Activated CD4-positive, alpha-beta memory T cell treated with anti-CD3 and anti-CD28 coated beads, Interleukin-2, amount 10 ng/mL, durations not matched to agents 7 days and 5 days (primary cell): ENCODE data around the gene LYVE1. TPM values are rescaled to one million over a fixed set of nuclear protein-coding genes. Genes with fewer than 3 reads are reported as not detected.

Source experiments
- CTCF ChIA-PET: fragments of 350-600 bp; sonication (Branson Sonifier 250); formaldehyde crosslinking; loops from one replicate; lab custom pipeline; 2021; ENCODE audit warnings: antibody characterized with exemption, inconsistent platforms; lab: Charles Lee
- POLR2A ChIA-PET: fragments of 350-600 bp; sonication (Branson Sonifier 250); formaldehyde crosslinking; loops from one replicate; lab custom pipeline; 2021; ENCODE audit warnings: antibody characterized with exemption; lab: Charles Lee
- DNase-seq: peaks from one replicate; pipeline ENCODE4 v3.0.0-alpha.2; 2020
- H3K27ac Mint-ChIP-seq: one replicate; pipeline ENCODE4 v1.8.0; 2021; ENCODE audit warnings: mild to moderate bottlenecking, mixed read lengths
- H3K27me3 Mint-ChIP-seq: one replicate; pipeline ENCODE4 v1.8.0; 2021; ENCODE audit warnings: mixed read lengths
- H3K36me3 Mint-ChIP-seq: one replicate; pipeline ENCODE4 v1.8.0; 2021; ENCODE audit warnings: low read depth, mixed read lengths
- H3K4me1 Mint-ChIP-seq: one replicate; pipeline ENCODE4 v1.8.0; 2021; ENCODE audit warnings: mixed read lengths
- H3K4me3 Mint-ChIP-seq: one replicate; pipeline ENCODE4 v1.8.0; 2021; ENCODE audit warnings: mild to moderate bottlenecking, mixed read lengths
- H3K9me3 Mint-ChIP-seq: one replicate; pipeline ENCODE4 v1.8.0; 2021; ENCODE audit warnings: mixed read lengths
- total RNA-seq, 2 experiments: library from RNA; stranded (reverse); gene quantifications; one replicate each; pipeline ENCODE4 v1.2.3, GENCODE V29; 2021

LYVE1 gene
- total RNA-seq, 2 experiments from 2014 or later, result not detected

- Mint-ChIP-seq H3K4me1 (no peaks in the 10 kb centered on the region), H3K27ac (no peak overlapping the region), H3K36me3 (no peaks in the 10 kb centered on the region), H3K4me3 (no peak overlapping the region), H3K9me3 (no peaks in the 10 kb centered on the region), H3K27me3 (peaks cover 10% of the 10 kb centered on the region)
- ChIA-PET CTCF (interaction anchor here (1.3 to 1.6 kb wide), 2 partner anchors 25 to 89 kb away, joined by 3 to 4 read pairs; partner anchors contain the start of gene RNF141), POLR2A (no interaction called here)
- DNase-seq, result no peak
These were observed 2.1 kb downstream of the LYVE1 start for GRCh38 chr11:10566257-10566957.

GRCh38 chr11:10565493-10565892 lies 3.0 kb downstream of the LYVE1 start:
- Mint-ChIP-seq H3K27ac (no peak overlapping the region), H3K36me3 (no peaks in the 10 kb centered on the region), H3K9me3 (no peaks in the 10 kb centered on the region), H3K4me1 (no peaks in the 10 kb centered on the region), H3K4me3 (no peak overlapping the region), H3K27me3 (peaks cover 6% of the 10 kb centered on the region)
- ChIA-PET CTCF (interaction anchor here (1.0 to 1.6 kb wide), 2 partner anchors 24 to 29 kb away, joined by 5 to 6 read pairs; partner anchors contain the start of gene RNF141), POLR2A (interaction anchor here (1.0 kb wide), 1 partner anchor 16 kb away, joined by 3 read pairs; no protein-coding TSS in a partner anchor)
- DNase-seq, result no peak

GRCh38 chr11:10564696-10565318 lies 3.7 kb downstream of the LYVE1 start:
- CTCF ChIA-PET, result interaction anchor here (0.7 to 1.6 kb wide), 3 partner anchors 23 to 89 kb away, joined by 3 to 6 read pairs (median 5); partner anchors contain the start of gene RNF141
- no peak for DNase-seq
- H3K27me3 Mint-ChIP-seq, result peaks cover 6% of the 10 kb centered on the region

GRCh38 chr11:10564030-10564429 lies 4.4 kb downstream of the LYVE1 start:
- Mint-ChIP-seq H3K4me1 (no peaks in the 10 kb centered on the region), H3K27ac (no peak overlapping the region), H3K4me3 (no peak overlapping the region), H3K27me3 (peaks cover 6% of the 10 kb centered on the region), H3K9me3 (no peaks in the 10 kb centered on the region), H3K36me3 (no peaks in the 10 kb centered on the region)
- no peak for DNase-seq
- CTCF ChIA-PET, result interaction anchor here (0.8 to 1.6 kb wide), 2 partner anchors 23 to 90 kb away, joined by 3 to 6 read pairs; partner anchors contain the start of gene RNF141
- POLR2A ChIA-PET, result no interaction called here

More at GRCh38 chr11:10564696-10565318, 3.7 kb downstream of the LYVE1 start:
- no peak overlapping the region for H3K4me3 Mint-ChIP-seq
- POLR2A ChIA-PET, result interaction anchor here (1.0 kb wide), 1 partner anchor 17 kb away, joined by 3 read pairs; no protein-coding TSS in a partner anchor
- H3K9me3 Mint-ChIP-seq, result no peaks in the 10 kb centered on the region
- no peaks in the 10 kb centered on the region for H3K36me3 Mint-ChIP-seq
- no peaks in the 10 kb centered on the region for H3K4me1 Mint-ChIP-seq
- no peak overlapping the region for H3K27ac Mint-ChIP-seq

- Mint-ChIP-seq H3K9me3 (no peaks in the 10 kb centered on the region), H3K36me3 (no peaks in the 10 kb centered on the region), H3K27ac (no peak overlapping the region), H3K27me3 (peaks cover 6% of the 10 kb centered on the region), H3K4me1 (no peaks in the 10 kb centered on the region), H3K4me3 (no peak overlapping the region)
- no peak for DNase-seq
- CTCF ChIA-PET, result no interaction called here
- POLR2A ChIA-PET, result no interaction called here
These were observed 6.5 kb downstream of the LYVE1 start for GRCh38 chr11:10561947-10562346.

- Mint-ChIP-seq H3K27ac (no peak overlapping the region), H3K36me3 (no peaks in the 10 kb centered on the region), H3K27me3 (peaks cover 10% of the 10 kb centered on the region), H3K4me1 (no peaks in the 10 kb centered on the region), H3K4me3 (no peak overlapping the region), H3K9me3 (no peaks in the 10 kb centered on the region)
- ChIA-PET POLR2A (no interaction called here), CTCF (interaction anchor here (1.1 to 2.0 kb wide), 3 partner anchors 15 to 93 kb away, joined by 3 to 5 read pairs (median 3); partner anchors contain the start of gene RNF141)
- no peak for DNase-seq
These were observed 7.2 kb downstream of the LYVE1 start for GRCh38 chr11:10561043-10561818.

- no peaks in the 10 kb centered on the region for H3K9me3 Mint-ChIP-seq
- H3K27ac Mint-ChIP-seq, result no peak overlapping the region
- no peaks in the 10 kb centered on the region for H3K4me1 Mint-ChIP-seq
- ChIA-PET POLR2A (interaction anchor here (1.4 kb wide), 1 partner anchor 17 kb away, joined by 3 read pairs; the partner anchor contains the start of gene RNF141), CTCF (interaction anchor here (1.9 kb wide), 1 partner anchor 17 kb away, joined by 10 read pairs; the partner anchor contains the start of gene RNF141)
- H3K4me3 Mint-ChIP-seq, result no peak overlapping the region
- H3K27me3 Mint-ChIP-seq, result peaks cover 17% of the 10 kb centered on the region
- DNase-seq, result no peak
- no peaks in the 10 kb centered on the region for H3K36me3 Mint-ChIP-seq
These were observed 10.2 kb downstream of the LYVE1 start for GRCh38 chr11:10558288-10558687.

- CTCF ChIA-PET, result interaction anchor here (1.2 to 1.4 kb wide), 2 partner anchors 15 to 190 kb away, joined by 3 to 7 read pairs; partner anchors contain the start of gene RNF141
- no peaks in the 10 kb centered on the region for H3K9me3 Mint-ChIP-seq
- H3K4me3 Mint-ChIP-seq, result no peak overlapping the region
- H3K4me1 Mint-ChIP-seq, result no peaks in the 10 kb centered on the region
- POLR2A ChIA-PET, result no interaction called here
- H3K27ac Mint-ChIP-seq, result no peak overlapping the region
- DNase-seq, result no peak
- peaks cover 26% of the 10 kb centered on the region for H3K27me3 Mint-ChIP-seq
- no peaks in the 10 kb centered on the region for H3K36me3 Mint-ChIP-seq
These were observed 11.9 kb downstream of the LYVE1 start for GRCh38 chr11:10556590-10556989.

GRCh38 chr11:10551845-10552352 lies 16.6 kb downstream of the LYVE1 start:
- POLR2A ChIA-PET, result no interaction called here
- DNase-seq, result no peak
- H3K27me3 Mint-ChIP-seq, result peaks cover 37% of the 10 kb centered on the region
- H3K4me1 Mint-ChIP-seq, result no peaks in the 10 kb centered on the region
- H3K9me3 Mint-ChIP-seq, result no peaks in the 10 kb centered on the region
- no peak overlapping the region for H3K4me3 Mint-ChIP-seq
- no peak overlapping the region for H3K27ac Mint-ChIP-seq
- no peaks in the 10 kb centered on the region for H3K36me3 Mint-ChIP-seq
- CTCF ChIA-PET, result interaction anchor here (2.1 kb wide), 1 partner anchor 11 kb away, joined by 6 read pairs; the partner anchor contains the start of gene RNF141

GRCh38 chr11:10551290-10551592 lies 17.2 kb downstream of the LYVE1 start:
- no peak for DNase-seq
- POLR2A ChIA-PET, result no interaction called here
- Mint-ChIP-seq H3K27ac (no peak overlapping the region), H3K9me3 (no peaks in the 10 kb centered on the region), H3K4me3 (no peak overlapping the region), H3K4me1 (no peaks in the 10 kb centered on the region), H3K27me3 (peaks cover 33% of the 10 kb centered on the region), H3K36me3 (no peaks in the 10 kb centered on the region)
- CTCF ChIA-PET, result interaction anchor here (2.1 kb wide), 1 partner anchor 11 kb away, joined by 6 read pairs; the partner anchor contains the start of gene RNF141

GRCh38 chr11:10550503-10551289 lies 17.8 kb downstream of the LYVE1 start:
- peaks cover 31% of the 10 kb centered on the region for H3K27me3 Mint-ChIP-seq
- ChIA-PET POLR2A (no interaction called here), CTCF (interaction anchor here (1.1 kb wide), 1 partner anchor 10 kb away, joined by 8 read pairs; the partner anchor contains the start of gene RNF141)
- H3K4me3 Mint-ChIP-seq, result no peak overlapping the region
- H3K4me1 Mint-ChIP-seq, result no peaks in the 10 kb centered on the region
- no peaks in the 10 kb centered on the region for H3K9me3 Mint-ChIP-seq
- no peaks in the 10 kb centered on the region for H3K36me3 Mint-ChIP-seq
- DNase-seq, result no peak
- no peak overlapping the region for H3K27ac Mint-ChIP-seq
